Naive thymus-derived CD4-positive, alpha-beta T cell (primary cell): ENCODE results near the gene SYTL3. TPM values are rescaled to one million over a fixed set of nuclear protein-coding genes. Genes with fewer than 3 reads are reported as not detected.

Experiments
- ATAC-seq: fragments of 150-1000 bp; cut with Tn5 transposase; 2 replicates; pipeline ENCODE4 v1.10.0; 2021; ENCODE audit warnings: mild to moderate bottlenecking, moderate library complexity
- CTCF ChIA-PET: fragments of 350-600 bp; sonication (Branson Sonifier 250); formaldehyde crosslinking; loops from one replicate; lab custom pipeline; 2021; ENCODE audit warnings: antibody characterized with exemption; lab: Charles Lee
- POLR2A ChIA-PET: fragments of 350-600 bp; sonication (Branson Sonifier 250); formaldehyde crosslinking; loops from one replicate; lab custom pipeline; 2021; ENCODE audit warnings: antibody characterized with exemption, inconsistent platforms; lab: Charles Lee
- DNase-seq, 9 donors: peaks; one replicate each; pipeline versions ENCODE4 v3.0.0 to v3.0.0-alpha.2; 2020 to 2022; ENCODE audit warnings: mixed read lengths in 1 of 9
- H3K27ac ChIP-seq: one replicate; pipeline ENCODE4 v1.7.0; 2013; ENCODE audit warnings: mild to moderate bottlenecking, low read depth, low read length, moderate library complexity
- H3K27me3 ChIP-seq, 2 donors: one replicate each; pipeline ENCODE4 v1.7.0; 2013; ENCODE audit warnings: low read length in 2 of 2, mild to moderate bottlenecking in 2 of 2, moderate library complexity in 2 of 2; ENCODE audit not compliant: control insufficient read depth in 2 of 2, insufficient read depth in 2 of 2
- H3K36me3 ChIP-seq, 3 experiments: 1 replicate in 2 of 3; 2 replicates in 1 of 3; pipeline ENCODE4 v1.7.0; 2013; ENCODE audit warnings: low read length in 3 of 3, mild to moderate bottlenecking in 3 of 3, moderate library complexity in 1 of 3; ENCODE audit not compliant: insufficient read depth in 3 of 3, control insufficient read depth in 2 of 3
- H3K4me1 ChIP-seq, 2 donors: one replicate each; pipeline ENCODE4 v1.7.0; 2013; ENCODE audit warnings: low read length in 2 of 2, mild to moderate bottlenecking in 2 of 2, moderate library complexity in 1 of 2; ENCODE audit not compliant: control insufficient read depth in 2 of 2, insufficient read depth in 2 of 2
- H3K4me3 ChIP-seq: 2 replicates; pipeline ENCODE4 v1.7.0; 2013; ENCODE audit warnings: mild to moderate bottlenecking, low read length
- H3K9me3 ChIP-seq, 3 experiments: 1 replicate in 2 of 3; 2 replicates in 1 of 3; pipeline ENCODE4 v1.7.0; 2013; ENCODE audit warnings: low read length in 3 of 3; ENCODE audit not compliant: control insufficient read depth in 2 of 3
- H3K27ac Mint-ChIP-seq, 9 donors: one replicate each; pipeline ENCODE4 v1.8.0; 2020 to 2022; ENCODE audit warnings: mixed read lengths in 9 of 9, mild to moderate bottlenecking in 8 of 9, moderate library complexity in 5 of 9, inconsistent platforms in 2 of 9
- H3K27me3 Mint-ChIP-seq, 5 donors: one replicate each; pipeline ENCODE4 v1.8.0; 2021 to 2022; ENCODE audit warnings: mixed read lengths in 5 of 5, mild to moderate bottlenecking in 1 of 5
- H3K36me3 Mint-ChIP-seq, 5 donors: one replicate each; pipeline ENCODE4 v1.8.0; 2020 to 2022; ENCODE audit warnings: mixed read lengths in 5 of 5, mild to moderate bottlenecking in 3 of 5, inconsistent platforms in 1 of 5
- H3K4me1 Mint-ChIP-seq, 7 donors: one replicate each; pipeline ENCODE4 v1.8.0; 2020 to 2022; ENCODE audit warnings: mixed read lengths in 7 of 7, mild to moderate bottlenecking in 3 of 7, inconsistent platforms in 1 of 7
- H3K4me3 Mint-ChIP-seq, 10 donors: one replicate each; pipeline ENCODE4 v1.8.0; 2020 to 2022; ENCODE audit warnings: mild to moderate bottlenecking in 10 of 10, mixed read lengths in 10 of 10, moderate library complexity in 6 of 10, inconsistent platforms in 2 of 10
- H3K9me3 Mint-ChIP-seq, 11 donors: one replicate each; pipeline ENCODE4 v1.8.0; 2020 to 2022; ENCODE audit warnings: mixed read lengths in 11 of 11, mild to moderate bottlenecking in 4 of 11, inconsistent platforms in 1 of 11, moderate library complexity in 1 of 11
- intact Hi-C, 2 donors: fragments of 100-400 bp; cut with micrococcal nuclease; formaldehyde crosslinking; loops; one replicate each; pipeline ENCODE4 v1.15.1; 2023
- polyA plus RNA-seq, 2 donors: library from polyadenylated mRNA; unstranded; fragments of 300-500 nt; fragmentation: Illumina TruSeq; gene quantifications; one replicate each; pipeline ENCODE4 v1.2.3, GENCODE V29; 2021
- total RNA-seq, 6 experiments: library from RNA in 5 of 6; stranded (reverse) in 5 of 6; gene quantifications; 1 replicate in 5 of 6; 2 replicates in 1 of 6; pipeline ENCODE4 v1.2.3 and lab custom pipeline; 2021 to 2026

Gene SYTL3
- total and polyA plus RNA-seq, 7 experiments from 2014 or later: 13.4 to 67.0 (median 29.5) TPM

GRCh38 chr6:158766621-158767455, 117.0 kb downstream of the SYTL3 start:
- H3K4me1 Mint-ChIP-seq: peaks cover 13 to 25% (median 18%) of the 10 kb centered on the region in 7 donors
- no peak overlapping the region for H3K4me3 ChIP-seq
- H3K27ac Mint-ChIP-seq: peak overlapping the region in 4 of 9 donors; percentile 11 to 84 (median 68)
- no peaks in the 10 kb centered on the region for H3K9me3 ChIP-seq
- no peak overlapping the region for H3K4me3 Mint-ChIP-seq
- DNase-seq (no peak), ATAC-seq (no peak)
- no peaks in the 10 kb centered on the region for H3K9me3 Mint-ChIP-seq
- H3K27me3 ChIP-seq: no peaks in the 10 kb centered on the region
- no peaks in the 10 kb centered on the region for H3K27me3 Mint-ChIP-seq
- peaks cover 21 to 77% (median 48%) of the 10 kb centered on the region in 5 donors for H3K36me3 Mint-ChIP-seq
- POLR2A ChIA-PET: interaction anchor here (0.6 kb wide), 1 partner anchor 342 kb away, joined by 3 read pairs; no protein-coding TSS in a partner anchor
- intact Hi-C loops: no loop called here
- peaks cover 0 to 17% of the 10 kb centered on the region in 2 donors for H3K4me1 ChIP-seq
- peaks cover 31 to 97% (median 45%) of the 10 kb centered on the region in 3 experiments for H3K36me3 ChIP-seq
- H3K27ac ChIP-seq: no peak overlapping the region
- CTCF ChIA-PET: no interaction called here

DNA sequence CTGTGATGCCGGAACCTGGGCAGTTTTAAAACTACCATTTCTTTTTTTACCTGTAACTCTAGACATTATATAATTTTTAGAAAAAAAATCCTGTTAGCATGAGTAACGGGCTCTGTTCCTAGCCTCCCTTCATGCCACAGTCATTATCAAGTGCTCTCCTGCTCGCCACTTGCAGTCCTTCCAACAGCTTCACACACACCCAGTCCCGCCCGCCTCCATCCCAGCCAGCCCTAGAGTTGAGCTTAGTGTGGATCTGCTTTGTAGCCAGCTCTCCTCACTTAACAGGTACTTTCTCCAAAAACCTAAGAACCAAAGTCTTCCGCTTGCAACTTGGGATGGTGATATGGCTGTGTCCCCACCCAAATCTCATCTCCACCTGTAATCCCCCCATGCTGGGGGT, 117.9 kb downstream of the SYTL3 start:
- no peak overlapping the region for H3K4me3 Mint-ChIP-seq
- Histone ChIP-seq H3K27me3 (no peaks in the 10 kb centered on the region), H3K36me3 (peaks cover 38 to 97% (median 42%) of the 10 kb centered on the region in 3 experiments), H3K4me1 (peaks cover 5 to 26% of the 10 kb centered on the region in 2 donors), H3K27ac (no peak overlapping the region), H3K4me3 (no peak overlapping the region), H3K9me3 (no peaks in the 10 kb centered on the region)
- CTCF ChIA-PET: no interaction called here
- peaks cover 19 to 71% (median 41%) of the 10 kb centered on the region in 5 donors for H3K36me3 Mint-ChIP-seq
- DNase-seq: no peak
- H3K9me3 Mint-ChIP-seq: no peaks in the 10 kb centered on the region
- intact Hi-C loops: no loop called here
- H3K27me3 Mint-ChIP-seq: no peaks in the 10 kb centered on the region
- POLR2A ChIA-PET: interaction anchor here (1.0 kb wide), 1 partner anchor 102 kb away, joined by 3 read pairs; no protein-coding TSS in a partner anchor
- peaks cover 18 to 33% (median 26%) of the 10 kb centered on the region in 7 donors for H3K4me1 Mint-ChIP-seq
- peak overlapping the region in 7 of 9 donors; percentile 11 to 84 (median 57) for H3K27ac Mint-ChIP-seq
- no peak for ATAC-seq

GRCh38 chr6:158768436-158768835, 118.6 kb downstream of the SYTL3 start:
- DNase-seq: no peak
- H3K4me3 Mint-ChIP-seq: no peak overlapping the region

GRCh38 chr6:158769234-158769770, 119.4 kb downstream of the SYTL3 start:
- H3K27me3 Mint-ChIP-seq: no peaks in the 10 kb centered on the region
- DNase-seq (no peak), ATAC-seq (no peak)
- peak overlapping the region in 2 of 10 donors; percentile 12 to 18 for H3K4me3 Mint-ChIP-seq
- H3K27ac ChIP-seq: peak overlapping the region; percentile 51
- no peaks in the 10 kb centered on the region for H3K9me3 ChIP-seq
- peaks cover 19 to 71% (median 40%) of the 10 kb centered on the region in 5 donors for H3K36me3 Mint-ChIP-seq
- no peaks in the 10 kb centered on the region for H3K9me3 Mint-ChIP-seq
- H3K4me3 ChIP-seq: no peak overlapping the region
- H3K4me1 ChIP-seq: peaks cover 19 to 37% of the 10 kb centered on the region in 2 donors
- POLR2A ChIA-PET: interaction anchor here (0.6 to 1.0 kb wide), 2 partner anchors 100 to 786 kb away, joined by 3 to 4 read pairs; no protein-coding TSS in a partner anchor
- no peaks in the 10 kb centered on the region for H3K27me3 ChIP-seq
- H3K4me1 Mint-ChIP-seq: peaks cover 29 to 48% (median 42%) of the 10 kb centered on the region in 7 donors
- CTCF ChIA-PET: no interaction called here
- H3K27ac Mint-ChIP-seq: peak overlapping the region; percentile 25 to 93 (median 87)
- peaks cover 38 to 84% (median 46%) of the 10 kb centered on the region in 3 experiments for H3K36me3 ChIP-seq
- intact Hi-C loops: no loop called here

More at GRCh38 chr6:158768436-158768835, 118.6 kb downstream of the SYTL3 start:
- peaks cover 38 to 90% (median 42%) of the 10 kb centered on the region in 3 experiments for H3K36me3 ChIP-seq
- Mint-ChIP-seq H3K9me3 (no peaks in the 10 kb centered on the region), H3K27ac (peak overlapping the region in 8 of 9 donors; percentile 11 to 88 (median 66)), H3K36me3 (peaks cover 19 to 73% (median 38%) of the 10 kb centered on the region in 5 donors), H3K4me1 (peaks cover 25 to 40% (median 34%) of the 10 kb centered on the region in 7 donors), H3K27me3 (no peaks in the 10 kb centered on the region)
- intact Hi-C loops: no loop called here
- ATAC-seq: no peak
- no peak overlapping the region for H3K4me3 ChIP-seq
- CTCF ChIA-PET: no interaction called here
- H3K4me1 ChIP-seq: peaks cover 13 to 33% of the 10 kb centered on the region in 2 donors
- H3K27ac ChIP-seq: no peak overlapping the region
- POLR2A ChIA-PET: interaction anchor here (1.0 kb wide), 2 partner anchors 101 kb away, joined by 3 to 4 read pairs; no protein-coding TSS in a partner anchor
- H3K9me3 ChIP-seq: no peaks in the 10 kb centered on the region
- no peaks in the 10 kb centered on the region for H3K27me3 ChIP-seq

GRCh38 chr6:158769771-158770432, 120.0 kb downstream of the SYTL3 start:
- Mint-ChIP-seq H3K4me1 (peaks cover 29 to 53% (median 43%) of the 10 kb centered on the region in 7 donors), H3K27ac (peak overlapping the region; percentile 25 to 93 (median 87)), H3K27me3 (no peaks in the 10 kb centered on the region), H3K36me3 (peaks cover 19 to 70% (median 42%) of the 10 kb centered on the region in 5 donors), H3K4me3 (peak overlapping the region in 3 of 10 donors; percentile 12 to 70 (median 18)), H3K9me3 (no peaks in the 10 kb centered on the region)
- H3K9me3 ChIP-seq: no peaks in the 10 kb centered on the region
- peaks cover 19 to 37% of the 10 kb centered on the region in 2 donors for H3K4me1 ChIP-seq
- ChIA-PET POLR2A (interaction anchor here (2.4 kb wide), 1 partner anchor 99 kb away, joined by 10 read pairs; no protein-coding TSS in a partner anchor), CTCF (no interaction called here)
- intact Hi-C loops: loop anchor here in 1 of 2 donors (5.0 kb wide), 1 partner anchor 202 kb away; no protein-coding TSS in a partner anchor
- no peaks in the 10 kb centered on the region for H3K27me3 ChIP-seq
- ATAC-seq: no peak
- H3K27ac ChIP-seq: peak overlapping the region; percentile 51
- DNase-seq: no peak
- H3K4me3 ChIP-seq: no peak overlapping the region
- H3K36me3 ChIP-seq: peaks cover 38 to 83% (median 46%) of the 10 kb centered on the region in 3 experiments
